LoVo (cell line): Measurements from ENCODE around the gene SMARCD1.
"Not testable (repeated sequence)": the region's sequence is repeated elsewhere in the genome, so short reads cannot be mapped to it uniquely, and the experiment has no call there.

Source experiments
- DNase-seq: peaks from one replicate; pipeline ENCODE4 v3.0.0-alpha.2; 2016; ENCODE audit warnings: low spot score

The SMARCD1 gene

GRCh38 chr12:50145439-50145838 is 60.3 kb downstream of the SMARCD1 start:
- no peak for DNase-seq

- no peak for DNase-seq
Observed at GRCh38 chr12:50147281-50147680, 62.1 kb downstream of the SMARCD1 start.

- not testable (repeated sequence) for DNase-seq
Observed at GRCh38 chr12:50148011-50148410, 62.9 kb downstream of the SMARCD1 start.

- DNase-seq = no peak
Observed at GRCh38 chr12:50149311-50149710, 64.2 kb downstream of the SMARCD1 start.
